Adrenal gland (tissue), 12 donors: ENCODE measurements around the gene LRRN4CL. TPM values are rescaled to one million over a fixed set of nuclear protein-coding genes. Genes with fewer than 3 reads are reported as not detected.
"Not testable (repeated sequence)": the region's sequence is repeated elsewhere in the genome, so short reads cannot be mapped to it uniquely, and the experiment has no call there.

Experiments used
- DNase-seq, 7 donors: peaks; one replicate each; pipeline ENCODE4 v3.0.0-alpha.2; 2019 to 2020
- H3K27ac ChIP-seq, 5 donors: fragments of 200-600 bp; sonication (generic) in 4 of 5; 1 replicate in 3 of 5; 2 replicates in 2 of 5; pipeline versions ENCODE4 v1.5.1 to v1.8.0; 2016 to 2020; ENCODE audit warnings: mild to moderate bottlenecking in 1 of 5
- H3K27me3 ChIP-seq: fragments of 200-600 bp; 2 replicates; pipeline ENCODE4 v1.8.0; 2021
- H3K36me3 ChIP-seq, 2 donors: fragments of 200-600 bp; replicated peaks in 1 of 2; 1 replicate in 1 of 2; 2 replicates in 1 of 2; pipeline versions ENCODE4 v1.5.1 to v1.8.0; 2018 to 2022
- H3K4me1 ChIP-seq, 2 donors: fragments of 200-600 bp; replicated peaks in 1 of 2; 1 replicate in 1 of 2; 2 replicates in 1 of 2; pipeline versions ENCODE4 v1.5.1 to v1.8.0; 2018 to 2021
- H3K4me3 ChIP-seq, 4 donors: fragments of 200-600 bp; sonication (generic) in 3 of 4; one replicate each; pipeline ENCODE4 v1.5.1; 2016 to 2018
- H3K9me3 ChIP-seq, 3 donors: fragments of 200-600 bp; sonication (generic) in 1 of 3; replicated peaks in 1 of 3; 1 replicate in 2 of 3; 2 replicates in 1 of 3; pipeline versions ENCODE4 v1.5.1 to v1.8.0; 2016 to 2021
- POLR2A ChIP-seq, 2 donors: fragments of 450-650 bp; IDR thresholded peaks; one replicate each; pipeline ENCODE4 v1.6.1; 2017; ENCODE audit warnings: antibody characterized with exemption in 2 of 2, mild to moderate bottlenecking in 2 of 2, moderate library complexity in 1 of 2
- WGBS, 4 donors: extraction: QIAGEN DNeasy Blood & Tissue Kit in 2 of 4; methylation state at CpG; one replicate each; pipeline versions ENCODE4 v1.1.5 to v1.1.7; 2013 to 2017; 5-methylcytosine and 5-hydroxymethylcytosine counted together
- intact Hi-C, 2 donors: fragments of 100-400 bp; cut with DNase I; formaldehyde crosslinking; loops; one replicate each; pipeline versions ENCODE4 v1.14.1 to v1.15.0; 2022 to 2023
- polyA plus RNA-seq, 3 donors: library from polyadenylated mRNA; stranded (reverse); fragments of 200-250 nt in 2 of 3; fragments of 350-450 nt in 1 of 3; fragmentation: Illumina TruSeq in 1 of 3; extraction: RNeasy Lipid Tissue Mini Kit (QIAGEN cat#74804) in 1 of 3; gene quantifications; one replicate each; pipeline ENCODE4 v1.2.3, GENCODE V29; 2013 to 2014
- total RNA-seq, 9 donors: library from RNA; depleted of rRNA in 4 of 9; stranded (reverse); fragments of >200 nt in 4 of 9; fragments of 120-200 nt in 1 of 9; fragmentation: NEBNext Ultra II Directional in 1 of 9; extraction: Animal tissue kit (Norgen Biotek cat#: 25700) in 1 of 9; gene quantifications; one replicate each; pipeline versions ENCODE4 v1.1.0 to v1.2.4, GENCODE V29; 2013 to 2023
- TF ChIP-seq, protein P1 (sequence below), 6 experiments: fragments of 450-650 bp in 4 of 6; fragments of 200-600 bp in 2 of 6; sonication (generic) in 1 of 6; IDR thresholded peaks; 1 replicate in 5 of 6; 2 replicates in 1 of 6; pipeline versions ENCODE4 v1.5.1 to v1.8.0; 2016 to 2021; ENCODE audit warnings: antibody characterized with exemption in 6 of 6, mild to moderate bottlenecking in 2 of 6, moderate library complexity in 1 of 6
- donor health status: healthy with polysubstance abuse.
- donor health status: Bipolar disorder and iron deficiency.
- donor health status: DM: yes; HTN: yes; CAD: no.
- donor health status: DM: no; HTN: no; CAD: no.
- donor health status: DM: no; HTN: no; CAD: no.
- donor health status: DM: yes; HTN: yes; CAD: no.

Gene LRRN4CL
- total and polyA plus RNA-seq, 12 donors = 3.1 to 29.9 (median 10.3) TPM

DNA sequence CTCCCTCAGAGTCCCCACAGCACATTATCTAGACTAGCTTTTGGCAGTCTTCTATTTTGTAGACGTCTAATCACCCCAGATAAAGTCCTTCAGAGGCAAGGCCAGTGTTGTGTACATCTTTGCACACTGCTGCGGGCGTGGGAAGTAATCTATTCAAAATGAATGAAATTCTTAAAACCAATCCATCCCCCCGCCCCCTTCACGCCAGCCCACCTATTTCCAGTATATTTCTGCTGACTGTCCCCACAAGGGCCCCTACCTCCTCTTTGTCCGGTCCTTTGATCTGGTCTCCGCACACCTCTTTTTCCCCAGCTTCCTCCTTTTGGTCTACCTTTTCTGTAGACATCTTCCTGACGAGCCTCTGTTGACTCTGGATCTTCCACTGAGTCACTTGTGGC, 17.5 kb upstream of the LRRN4CL start:
- peak in 2 of 7 donors; percentile 16 to 65 for DNase-seq
- intact Hi-C loops = no loop called here
- TF ChIP-seq, protein P1, sequence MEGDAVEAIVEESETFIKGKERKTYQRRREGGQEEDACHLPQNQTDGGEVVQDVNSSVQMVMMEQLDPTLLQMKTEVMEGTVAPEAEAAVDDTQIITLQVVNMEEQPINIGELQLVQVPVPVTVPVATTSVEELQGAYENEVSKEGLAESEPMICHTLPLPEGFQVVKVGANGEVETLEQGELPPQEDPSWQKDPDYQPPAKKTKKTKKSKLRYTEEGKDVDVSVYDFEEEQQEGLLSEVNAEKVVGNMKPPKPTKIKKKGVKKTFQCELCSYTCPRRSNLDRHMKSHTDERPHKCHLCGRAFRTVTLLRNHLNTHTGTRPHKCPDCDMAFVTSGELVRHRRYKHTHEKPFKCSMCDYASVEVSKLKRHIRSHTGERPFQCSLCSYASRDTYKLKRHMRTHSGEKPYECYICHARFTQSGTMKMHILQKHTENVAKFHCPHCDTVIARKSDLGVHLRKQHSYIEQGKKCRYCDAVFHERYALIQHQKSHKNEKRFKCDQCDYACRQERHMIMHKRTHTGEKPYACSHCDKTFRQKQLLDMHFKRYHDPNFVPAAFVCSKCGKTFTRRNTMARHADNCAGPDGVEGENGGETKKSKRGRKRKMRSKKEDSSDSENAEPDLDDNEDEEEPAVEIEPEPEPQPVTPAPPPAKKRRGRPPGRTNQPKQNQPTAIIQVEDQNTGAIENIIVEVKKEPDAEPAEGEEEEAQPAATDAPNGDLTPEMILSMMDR (IDR thresholded peaks at IDR 0.05) = no peak
- no peak for TF ChIP-seq POLR2A (IDR thresholded peaks at IDR 0.05)
- H3K27ac ChIP-seq = peak overlapping the region; percentile 61 to 92 (median 82)
- no peaks in the 10 kb centered on the region for H3K27me3 ChIP-seq
- 51 to 57% (median 54%) methylated on average over 8 of the region's 8 CpGs for WGBS, 4 donors
- H3K4me3 ChIP-seq = peak overlapping the region in 2 of 4 donors; percentile 39 to 69
- H3K9me3 ChIP-seq = no peaks in the 10 kb centered on the region
- H3K4me1 ChIP-seq = peaks cover 22 to 32% of the 10 kb centered on the region in 2 donors
- peaks cover 0 to 20% of the 10 kb centered on the region in 2 donors for H3K36me3 ChIP-seq

DNA sequence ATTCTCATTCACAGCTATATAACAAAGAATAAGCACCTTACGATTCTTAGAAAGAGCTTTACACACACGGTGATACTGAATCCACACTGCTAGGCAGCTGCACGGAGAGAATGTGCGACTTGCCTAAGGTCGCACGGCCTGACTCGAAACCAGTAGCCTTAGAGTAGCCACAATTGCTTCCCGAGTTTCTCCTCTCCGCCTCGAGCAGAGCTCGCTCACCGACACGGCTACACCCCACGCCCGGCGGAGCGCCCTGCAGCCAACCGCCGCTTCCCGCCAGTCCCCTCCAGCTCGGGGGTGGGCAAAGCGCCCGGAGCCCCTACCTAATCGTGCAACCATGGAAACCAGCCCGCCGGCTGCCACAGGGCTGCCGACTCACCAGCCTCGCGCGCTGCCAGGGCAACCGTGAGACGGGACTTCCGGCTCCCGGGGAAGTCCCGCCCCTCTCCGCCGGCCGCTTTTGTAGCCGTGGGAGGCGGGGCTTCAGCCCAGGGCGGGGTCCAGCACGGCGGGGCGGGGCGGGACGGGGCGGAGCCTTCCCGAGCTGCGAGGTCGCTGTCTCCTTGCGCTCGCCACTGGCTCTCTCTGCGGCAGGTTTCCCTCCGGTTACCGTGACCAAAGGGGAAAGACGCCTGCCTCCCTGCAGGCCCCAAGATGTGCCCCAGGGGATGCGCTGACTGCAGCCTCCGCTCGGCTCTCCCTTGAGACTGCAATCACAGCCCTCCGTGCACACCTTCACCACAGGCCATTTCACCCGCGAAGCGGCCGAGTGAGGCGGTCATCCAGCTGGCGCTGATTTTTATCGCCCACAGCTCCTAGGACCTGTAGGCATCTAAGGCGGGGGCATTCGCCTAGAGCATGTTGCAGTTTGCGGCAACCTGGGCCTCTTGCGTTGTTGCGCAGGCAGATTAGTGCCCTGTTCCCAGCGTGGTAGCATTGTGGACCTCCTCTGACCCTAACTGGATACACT, 16.8 kb upstream of the LRRN4CL start:
- Histone ChIP-seq H3K36me3 (peaks cover 0 to 20% of the 10 kb centered on the region in 2 donors), H3K4me3 (peak overlapping the region; percentile 25 to 69 (median 42)), H3K27ac (peak overlapping the region; percentile 74 to 92 (median 82)), H3K9me3 (no peaks in the 10 kb centered on the region), H3K4me1 (peaks cover 22 to 32% of the 10 kb centered on the region in 2 donors), H3K27me3 (no peaks in the 10 kb centered on the region)
- WGBS, 4 donors = 1 to 15% (median 3%) methylated on average over 19 to 73 of the region's 73 CpGs
- intact Hi-C loops = no loop called here
- TF ChIP-seq, protein P1 (IDR thresholded peaks at IDR 0.05) = no peak
- peak; percentile 66 to 75 for TF ChIP-seq POLR2A (IDR thresholded peaks at IDR 0.05)
- DNase-seq = peak; percentile 95 to 98 (median 96)

DNA sequence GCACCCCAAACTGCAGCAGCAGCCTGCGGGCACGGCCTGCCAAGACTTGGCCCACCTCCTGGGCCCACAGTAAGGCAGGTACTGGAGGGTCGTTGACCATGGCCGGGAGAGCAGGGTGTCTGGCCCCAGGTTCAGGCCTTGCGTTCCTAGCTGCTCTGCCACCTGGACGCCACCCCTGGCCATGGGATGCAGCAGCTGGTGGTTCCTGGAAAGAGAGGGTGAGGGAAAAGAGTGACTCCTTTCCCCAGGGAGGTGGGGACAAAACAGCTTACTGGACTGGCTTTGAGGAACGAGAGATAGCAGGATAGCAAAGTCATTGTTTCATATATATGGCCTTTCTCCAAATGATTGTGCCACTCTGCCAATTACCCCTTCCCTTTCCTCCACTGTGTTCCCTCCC, 16.1 kb upstream of the LRRN4CL start:
- intact Hi-C loops = no loop called here
- peaks cover 22 to 32% of the 10 kb centered on the region in 2 donors for H3K4me1 ChIP-seq
- TF ChIP-seq, protein P1 (IDR thresholded peaks at IDR 0.05) = peak in 1 of 6 experiments; percentile 3
- TF ChIP-seq POLR2A (IDR thresholded peaks at IDR 0.05) = no peak
- H3K27me3 ChIP-seq = no peaks in the 10 kb centered on the region
- WGBS, 4 donors = 45 to 52% (median 48%) methylated on average over 7 of the region's 7 CpGs
- H3K4me3 ChIP-seq = peak overlapping the region in 2 of 4 donors; percentile 39 to 69
- no peaks in the 10 kb centered on the region for H3K9me3 ChIP-seq
- peak overlapping the region in 4 of 5 donors; percentile 74 to 92 (median 79) for H3K27ac ChIP-seq
- peak in 5 of 7 donors; percentile 35 to 61 (median 42) for DNase-seq
- H3K36me3 ChIP-seq = peaks cover 0 to 20% of the 10 kb centered on the region in 2 donors

DNA sequence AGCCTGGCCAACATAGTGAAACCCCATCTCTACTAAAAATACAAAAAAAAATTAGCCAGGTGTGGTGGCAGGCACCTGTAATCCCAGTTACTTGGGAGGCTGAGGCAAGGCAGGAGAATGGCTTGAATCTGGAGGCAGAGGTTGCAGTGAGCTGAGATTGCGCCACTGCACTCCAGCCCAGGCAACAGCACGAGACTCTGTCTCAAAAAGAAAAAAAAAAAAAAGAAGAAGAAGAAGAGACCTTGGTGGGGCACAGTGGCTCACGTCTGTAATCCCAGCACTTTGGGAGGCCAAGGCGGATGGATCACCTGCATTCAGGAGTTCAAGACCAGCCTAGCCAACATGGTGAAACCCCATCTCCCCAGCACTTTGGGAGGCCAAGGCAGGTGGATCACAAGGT, 14.6 kb upstream of the LRRN4CL start:
- H3K36me3 ChIP-seq = peaks cover 0 to 19% of the 10 kb centered on the region in 2 donors
- intact Hi-C loops, H3K4me3 ChIP-seq, H3K27ac ChIP-seq, H3K9me3 ChIP-seq, H3K27me3 ChIP-seq, DNase-seq: not testable (repeated sequence)
- 69 to 87% (median 75%) methylated on average over 4 of the region's 4 CpGs for WGBS, 4 donors
- H3K4me1 ChIP-seq = peaks cover 19 to 29% of the 10 kb centered on the region in 2 donors
